GM23338 (cell line): ENCODE data around the gene XRCC4. TPM values are rescaled to one million over a fixed set of nuclear protein-coding genes. Genes with fewer than 3 reads are reported as not detected.

Experiments used
- ATAC-seq: fragments of 200-7000 bp; cut with Tn5 transposase; 3 replicates; pipeline ENCODE4 v1.9.1; 2020
- DNase-seq: peaks from one replicate; pipeline ENCODE4 v3.0.0-alpha.2; 2015; ENCODE audit warnings: low spot score
- H2AFZ ChIP-seq: fragments of 200-600 bp; sonication (generic); 2 replicates; pipeline ENCODE4 v1.8.0; 2016; ENCODE audit warnings: antibody characterized with exemption, mild to moderate bottlenecking, moderate library complexity
- H3F3A ChIP-seq: fragments of 200-600 bp; sonication (generic); replicated peaks from 2 replicates; pipeline ENCODE4 v1.8.0; 2017; ENCODE audit warnings: antibody characterized with exemption, mixed run types, low read depth
- H3K27ac ChIP-seq: fragments of 200-600 bp; sonication (generic); 2 replicates; pipeline ENCODE4 v1.6.1; 2016; ENCODE audit warnings: low read depth
- H3K27me3 ChIP-seq: fragments of 200-600 bp; sonication (generic); 2 replicates; pipeline ENCODE4 v1.8.0; 2016; ENCODE audit warnings: mild to moderate bottlenecking, mixed run types, moderate library complexity; ENCODE audit not compliant: insufficient read depth
- H3K36me3 ChIP-seq: fragments of 200-600 bp; sonication (generic); 2 replicates; pipeline ENCODE4 v1.8.0; 2016; ENCODE audit warnings: mild to moderate bottlenecking; ENCODE audit not compliant: insufficient read depth
- H3K4me1 ChIP-seq: fragments of 200-600 bp; sonication (generic); 2 replicates; pipeline ENCODE4 v1.8.0; 2016; ENCODE audit warnings: mild to moderate bottlenecking, moderate library complexity; ENCODE audit not compliant: insufficient read depth
- H3K4me2 ChIP-seq: fragments of 200-600 bp; sonication (generic); 2 replicates; pipeline ENCODE4 v1.7.1; 2017; ENCODE audit warnings: mixed run types
- H3K4me3 ChIP-seq: fragments of 200-600 bp; sonication (generic); 2 replicates; pipeline ENCODE4 v1.6.1; 2016; ENCODE audit warnings: mixed run types
- H3K79me2 ChIP-seq: fragments of 200-600 bp; sonication (generic); replicated peaks from 2 replicates; pipeline ENCODE4 v1.8.0; 2017; ENCODE audit warnings: mild to moderate bottlenecking; ENCODE audit not compliant: insufficient read depth
- H3K9me2 ChIP-seq: fragments of 200-600 bp; sonication (generic); 2 replicates; pipeline ENCODE4 v1.8.0; 2017; ENCODE audit not compliant: insufficient read depth
- H4K20me1 ChIP-seq: fragments of 200-600 bp; sonication (generic); replicated peaks from 2 replicates; pipeline ENCODE4 v1.8.0; 2017; ENCODE audit warnings: mild to moderate bottlenecking; ENCODE audit not compliant: insufficient read depth
- H3K27ac Mint-ChIP-seq: 2 replicates; pipeline ENCODE4 v1.8.0; 2020; ENCODE audit warnings: inconsistent platforms, mild to moderate bottlenecking, moderate library complexity, mixed read lengths
- H3K27me3 Mint-ChIP-seq: 3 replicates; pipeline ENCODE4 v1.8.0; 2022; ENCODE audit warnings: low read depth, mild to moderate bottlenecking, moderate library complexity, mixed read lengths, inconsistent platforms; ENCODE audit not compliant: insufficient read depth, poor library complexity
- H3K36me3 Mint-ChIP-seq: 3 replicates; pipeline ENCODE4 v1.8.0; 2021; ENCODE audit warnings: low read depth, mild to moderate bottlenecking, inconsistent platforms, moderate library complexity, mixed read lengths
- H3K4me1 Mint-ChIP-seq: 3 replicates; pipeline ENCODE4 v1.8.0; 2020; ENCODE audit warnings: mild to moderate bottlenecking, inconsistent platforms, mixed read lengths
- H3K4me3 Mint-ChIP-seq: 3 replicates; pipeline ENCODE4 v1.8.0; 2021; ENCODE audit warnings: moderate library complexity, mild to moderate bottlenecking, inconsistent platforms, mixed read lengths
- H3K9me3 Mint-ChIP-seq: 3 replicates; pipeline ENCODE4 v1.8.0; 2020; ENCODE audit warnings: moderate library complexity, mild to moderate bottlenecking, inconsistent platforms, mixed read lengths
- CREB1 ChIP-seq: fragments of 250-450 bp; sonication (Bioruptor Pico); IDR thresholded peaks from 2 replicates; pipeline ENCODE4 v1.5.0; 2020; ENCODE audit warnings: low read depth, mild to moderate bottlenecking, moderate library complexity
- CTCF ChIP-seq, 2 experiments: fragments of 200-600 bp in 1 of 2; sonication (generic) in 1 of 2; conservative IDR thresholded peaks; 2 replicates each; pipeline versions ENCODE4 v1.5.1 to v1.6.1; 2016 to 2017; ENCODE audit warnings: antibody characterized with exemption in 2 of 2, low read depth in 2 of 2, mild to moderate bottlenecking in 2 of 2, moderate library complexity in 1 of 2
- EZH2phosphoT487 ChIP-seq: fragments of 200-600 bp; sonication (generic); IDR thresholded peaks from one replicate; pipeline ENCODE4 v1.8.1; 2018; ENCODE audit warnings: antibody characterized with exemption; ENCODE audit not compliant: unreplicated experiment
- JUNB ChIP-seq: IDR thresholded peaks from one replicate; pipeline ENCODE4 v1.6.1; 2016; ENCODE audit warnings: antibody characterized with exemption; ENCODE audit not compliant: unreplicated experiment
- NANOG ChIP-seq: IDR thresholded peaks from 2 replicates; pipeline ENCODE4 v1.6.1; 2016; ENCODE audit warnings: antibody characterized with exemption, borderline replicate concordance
- STAT1 ChIP-seq: IDR thresholded peaks from one replicate; pipeline ENCODE4 v1.6.1; 2016; ENCODE audit warnings: antibody characterized with exemption; ENCODE audit not compliant: unreplicated experiment
- ZNF331 ChIP-seq: fragments of 250-450 bp; sonication (Bioruptor Pico); IDR thresholded peaks from 2 replicates; pipeline ENCODE4 v1.5.0; 2020; ENCODE audit warnings: low read depth, mild to moderate bottlenecking, moderate library complexity
- polyA plus RNA-seq: library from polyadenylated mRNA; unstranded; fragments of >200 nt; fragmentation: Nextera tagmentation; extraction: Ambion mirVana; gene quantifications from 2 replicates; pipeline ENCODE4 v1.2.1, GENCODE V29; 2016
- total RNA-seq: library from RNA; depleted of rRNA; stranded (reverse); fragments of >200 nt; shearing (Covaris generic); gene quantifications from 2 replicates; pipeline ENCODE4 v1.2.3, GENCODE V29; 2014
- TF ChIP-seq, protein P1 (sequence below): fragments of 250-450 bp; sonication (Bioruptor Pico); IDR thresholded peaks from 2 replicates; pipeline ENCODE4 v1.5.0; 2020; ENCODE audit warnings: mild to moderate bottlenecking, moderate library complexity

The XRCC4 gene
- total and polyA plus RNA-seq, 2 experiments from 2014 or later: 11.5 to 22.4 TPM

GRCh38 chr5:83385812-83386211 is 308.5 kb downstream of the XRCC4 start (continued):
- TF ChIP-seq, protein P1, sequence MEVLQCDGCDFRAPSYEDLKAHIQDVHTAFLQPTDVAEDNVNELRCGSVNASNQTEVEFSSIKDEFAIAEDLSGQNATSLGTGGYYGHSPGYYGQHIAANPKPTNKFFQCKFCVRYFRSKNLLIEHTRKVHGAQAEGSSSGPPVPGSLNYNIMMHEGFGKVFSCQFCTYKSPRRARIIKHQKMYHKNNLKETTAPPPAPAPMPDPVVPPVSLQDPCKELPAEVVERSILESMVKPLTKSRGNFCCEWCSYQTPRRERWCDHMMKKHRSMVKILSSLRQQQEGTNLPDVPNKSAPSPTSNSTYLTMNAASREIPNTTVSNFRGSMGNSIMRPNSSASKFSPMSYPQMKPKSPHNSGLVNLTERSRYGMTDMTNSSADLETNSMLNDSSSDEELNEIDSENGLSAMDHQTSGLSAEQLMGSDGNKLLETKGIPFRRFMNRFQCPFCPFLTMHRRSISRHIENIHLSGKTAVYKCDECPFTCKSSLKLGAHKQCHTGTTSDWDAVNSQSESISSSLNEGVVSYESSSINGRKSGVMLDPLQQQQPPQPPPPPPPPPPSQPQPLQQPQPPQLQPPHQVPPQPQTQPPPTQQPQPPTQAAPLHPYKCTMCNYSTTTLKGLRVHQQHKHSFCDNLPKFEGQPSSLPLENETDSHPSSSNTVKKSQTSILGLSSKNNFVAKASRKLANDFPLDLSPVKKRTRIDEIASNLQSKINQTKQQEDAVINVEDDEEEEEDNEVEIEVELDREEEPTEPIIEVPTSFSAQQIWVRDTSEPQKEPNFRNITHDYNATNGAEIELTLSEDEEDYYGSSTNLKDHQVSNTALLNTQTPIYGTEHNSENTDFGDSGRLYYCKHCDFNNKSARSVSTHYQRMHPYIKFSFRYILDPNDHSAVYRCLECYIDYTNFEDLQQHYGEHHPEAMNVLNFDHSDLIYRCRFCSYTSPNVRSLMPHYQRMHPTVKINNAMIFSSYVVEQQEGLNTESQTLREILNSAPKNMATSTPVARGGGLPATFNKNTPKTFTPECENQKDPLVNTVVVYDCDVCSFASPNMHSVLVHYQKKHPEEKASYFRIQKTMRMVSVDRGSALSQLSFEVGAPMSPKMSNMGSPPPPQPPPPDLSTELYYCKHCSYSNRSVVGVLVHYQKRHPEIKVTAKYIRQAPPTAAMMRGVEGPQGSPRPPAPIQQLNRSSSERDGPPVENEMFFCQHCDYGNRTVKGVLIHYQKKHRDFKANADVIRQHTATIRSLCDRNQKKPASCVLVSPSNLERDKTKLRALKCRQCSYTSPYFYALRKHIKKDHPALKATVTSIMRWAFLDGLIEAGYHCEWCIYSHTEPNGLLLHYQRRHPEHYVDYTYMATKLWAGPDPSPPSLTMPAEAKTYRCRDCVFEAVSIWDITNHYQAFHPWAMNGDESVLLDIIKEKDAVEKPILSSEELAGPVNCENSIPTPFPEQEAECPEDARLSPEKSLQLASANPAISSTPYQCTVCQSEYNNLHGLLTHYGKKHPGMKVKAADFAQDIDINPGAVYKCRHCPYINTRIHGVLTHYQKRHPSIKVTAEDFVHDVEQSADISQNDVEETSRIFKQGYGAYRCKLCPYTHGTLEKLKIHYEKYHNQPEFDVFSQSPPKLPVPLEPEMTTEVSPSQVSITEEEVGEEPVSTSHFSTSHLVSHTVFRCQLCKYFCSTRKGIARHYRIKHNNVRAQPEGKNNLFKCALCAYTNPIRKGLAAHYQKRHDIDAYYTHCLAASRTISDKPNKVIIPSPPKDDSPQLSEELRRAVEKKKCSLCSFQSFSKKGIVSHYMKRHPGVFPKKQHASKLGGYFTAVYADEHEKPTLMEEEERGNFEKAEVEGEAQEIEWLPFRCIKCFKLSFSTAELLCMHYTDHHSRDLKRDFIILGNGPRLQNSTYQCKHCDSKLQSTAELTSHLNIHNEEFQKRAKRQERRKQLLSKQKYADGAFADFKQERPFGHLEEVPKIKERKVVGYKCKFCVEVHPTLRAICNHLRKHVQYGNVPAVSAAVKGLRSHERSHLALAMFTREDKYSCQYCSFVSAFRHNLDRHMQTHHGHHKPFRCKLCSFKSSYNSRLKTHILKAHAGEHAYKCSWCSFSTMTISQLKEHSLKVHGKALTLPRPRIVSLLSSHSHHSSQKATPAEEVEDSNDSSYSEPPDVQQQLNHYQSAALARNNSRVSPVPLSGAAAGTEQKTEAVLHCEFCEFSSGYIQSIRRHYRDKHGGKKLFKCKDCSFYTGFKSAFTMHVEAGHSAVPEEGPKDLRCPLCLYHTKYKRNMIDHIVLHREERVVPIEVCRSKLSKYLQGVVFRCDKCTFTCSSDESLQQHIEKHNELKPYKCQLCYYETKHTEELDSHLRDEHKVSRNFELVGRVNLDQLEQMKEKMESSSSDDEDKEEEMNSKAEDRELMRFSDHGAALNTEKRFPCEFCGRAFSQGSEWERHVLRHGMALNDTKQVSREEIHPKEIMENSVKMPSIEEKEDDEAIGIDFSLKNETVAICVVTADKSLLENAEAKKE: no peak
- no peak for TF ChIP-seq CREB1 (CRISPR knock-in tag)

DNA sequence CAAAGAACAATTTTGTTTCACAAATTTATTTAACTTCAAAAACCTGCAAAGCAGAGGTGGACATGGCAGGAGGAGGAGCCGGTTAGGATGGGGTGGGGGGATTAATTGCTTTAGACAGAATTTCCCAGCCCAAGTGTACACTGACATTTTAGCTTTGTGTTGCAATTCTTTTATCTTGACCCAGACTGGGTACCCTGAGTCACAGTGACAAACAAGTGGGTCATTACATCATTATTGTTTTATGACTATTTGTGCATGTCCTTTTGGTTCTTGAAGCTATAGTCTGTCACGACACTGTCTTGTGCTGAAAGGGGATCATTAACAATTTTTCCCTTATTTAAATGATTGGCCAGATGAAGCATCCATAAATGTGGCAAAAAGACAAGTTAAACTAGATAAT is 309.7 kb downstream of the XRCC4 start:
- ATAC-seq (no peak), DNase-seq (no peak)
- Histone ChIP-seq H3F3A (no peaks in the 10 kb centered on the region), H3K4me3 (no peak overlapping the region), H3K4me2 (no peak overlapping the region), H4K20me1 (no peaks in the 10 kb centered on the region), H3K27ac (no peak overlapping the region), H3K36me3 (no peaks in the 10 kb centered on the region), H2AFZ (no peak overlapping the region), H3K27me3 (no peaks in the 10 kb centered on the region), H3K4me1 (no peaks in the 10 kb centered on the region), H3K9me2 (no peaks in the 10 kb centered on the region), H3K79me2 (no peaks in the 10 kb centered on the region)
- Mint-ChIP-seq H3K4me1 (no peaks in the 10 kb centered on the region; the same call in 2 of the 3 replicates), H3K36me3 (peaks cover 8% of the 10 kb centered on the region; the same call in 1 of the 3 replicates), H3K4me3 (no peak overlapping the region), H3K27ac (no peak overlapping the region; the same call in 1 of the 2 replicates), H3K9me3 (peaks cover 6% of the 10 kb centered on the region; the same call in 2 of the 3 replicates), H3K27me3 (peaks cover 2% of the 10 kb centered on the region)
- TF ChIP-seq EZH2phosphoT487: no peak
- no peak for TF ChIP-seq CREB1 (CRISPR knock-in tag)
- TF ChIP-seq CTCF (conservative IDR thresholded peaks at IDR 0.05; ENCODE audit: low read depth in 2 of 2): no peak
- TF ChIP-seq, protein P1: no peak
- no peak for TF ChIP-seq ZNF331 (CRISPR knock-in tag)
- TF ChIP-seq JUNB: no peak
- TF ChIP-seq NANOG: no peak
- no peak for TF ChIP-seq STAT1
